Stromal cell of bone marrow (primary cell): ENCODE measurements around the gene CNNM1.

Experiments
- DNase-seq: peaks from one replicate; pipeline ENCODE4 v3.0.0-alpha.2; 2012; ENCODE audit warnings: low read depth

CNNM1 gene

GRCh38 chr10:99337901-99338300 lies 8.7 kb downstream of the CNNM1 start:
- no peak for DNase-seq

GRCh38 chr10:99339077-99339476 lies 9.9 kb downstream of the CNNM1 start:
- DNase-seq = no peak

GRCh38 chr10:99339563-99340047 lies 10.4 kb downstream of the CNNM1 start:
- no peak for DNase-seq

- DNase-seq = no peak
These were observed 11.5 kb downstream of the CNNM1 start for GRCh38 chr10:99340650-99341049.

- no peak for DNase-seq
These were observed 12.1 kb downstream of the CNNM1 start for GRCh38 chr10:99341248-99341647.

GRCh38 chr10:99341860-99342490 lies 12.8 kb downstream of the CNNM1 start:
- DNase-seq = peak; percentile 74

- DNase-seq = no peak
These were observed 14.1 kb downstream of the CNNM1 start for GRCh38 chr10:99343262-99343661.

GRCh38 chr10:99344715-99345114 lies 15.6 kb downstream of the CNNM1 start:
- DNase-seq = no peak

- DNase-seq = peak; percentile 68
These were observed 16.2 kb downstream of the CNNM1 start for GRCh38 chr10:99345350-99345749.

GRCh38 chr10:99346247-99346646 lies 17.1 kb downstream of the CNNM1 start:
- DNase-seq = no peak

GRCh38 chr10:99347672-99348071 lies 18.5 kb downstream of the CNNM1 start:
- no peak for DNase-seq

GRCh38 chr10:99353182-99353581 lies 24.0 kb downstream of the CNNM1 start:
- no peak for DNase-seq

- DNase-seq = no peak
These were observed 28.5 kb downstream of the CNNM1 start for GRCh38 chr10:99357691-99358090.

GRCh38 chr10:99358101-99358500 lies 28.9 kb downstream of the CNNM1 start:
- no peak for DNase-seq

GRCh38 chr10:99360934-99361333 lies 31.8 kb downstream of the CNNM1 start:
- no peak for DNase-seq

GRCh38 chr10:99364125-99364524 lies 35.0 kb downstream of the CNNM1 start:
- peak; percentile 39 for DNase-seq

- DNase-seq = no peak
These were observed 36.2 kb downstream of the CNNM1 start for GRCh38 chr10:99365311-99365710.

GRCh38 chr10:99365736-99366135 lies 36.6 kb downstream of the CNNM1 start:
- no peak for DNase-seq

GRCh38 chr10:99366666-99367065 lies 37.5 kb downstream of the CNNM1 start:
- no peak for DNase-seq

- no peak for DNase-seq
These were observed 39.5 kb downstream of the CNNM1 start for GRCh38 chr10:99368646-99369045.

- peak; percentile 21 for DNase-seq
These were observed 40.0 kb downstream of the CNNM1 start for GRCh38 chr10:99369126-99369525.

- DNase-seq = no peak
These were observed 40.4 kb downstream of the CNNM1 start for GRCh38 chr10:99369551-99369950.

- DNase-seq = no peak
These were observed 41.8 kb downstream of the CNNM1 start for GRCh38 chr10:99370993-99371392.

GRCh38 chr10:99372546-99373271 lies 43.6 kb downstream of the CNNM1 start:
- DNase-seq = peak; percentile 39
